CD4-positive, alpha-beta T cell treated with Interleukin-15 for 4 hours (primary cell): Measurements from ENCODE around the gene ALAS1.
"Not testable (repeated sequence)": the region's sequence is repeated elsewhere in the genome, so short reads cannot be mapped to it uniquely, and the experiment has no call there.

ENCODE experiments used
- DNase-seq: peaks from one replicate; pipeline ENCODE4 v3.0.0-alpha.2; 2020; ENCODE audit warnings: low spot score

The ALAS1 gene

GRCh38 chr3:52176951-52177700, 20.8 kb upstream of the ALAS1 start:
- DNase-seq: no peak

GRCh38 chr3:52177701-52178042, 20.3 kb upstream of the ALAS1 start:
- no peak for DNase-seq

- not testable (repeated sequence) for DNase-seq
Measured at GRCh38 chr3:52178126-52178525, 19.8 kb upstream of the ALAS1 start.

GRCh38 chr3:52178537-52178936, 19.4 kb upstream of the ALAS1 start:
- no peak for DNase-seq

- no peak for DNase-seq
Measured at GRCh38 chr3:52181543-52181942, 16.4 kb upstream of the ALAS1 start.

- no peak for DNase-seq
Measured at GRCh38 chr3:52182196-52182595, 15.8 kb upstream of the ALAS1 start.

- DNase-seq: no peak
Measured at GRCh38 chr3:52182691-52183090, 15.3 kb upstream of the ALAS1 start.

GRCh38 chr3:52183786-52184445, 14.0 kb upstream of the ALAS1 start:
- no peak for DNase-seq

GRCh38 chr3:52184690-52185089, 13.3 kb upstream of the ALAS1 start:
- no peak for DNase-seq

GRCh38 chr3:52185311-52185710, 12.6 kb upstream of the ALAS1 start:
- no peak for DNase-seq

GRCh38 chr3:52185837-52186236, 12.1 kb upstream of the ALAS1 start:
- DNase-seq: no peak

GRCh38 chr3:52186729-52187128, 11.2 kb upstream of the ALAS1 start:
- no peak for DNase-seq

GRCh38 chr3:52188556-52188955, 9.4 kb upstream of the ALAS1 start:
- no peak for DNase-seq

GRCh38 chr3:52190294-52191074, 7.5 kb upstream of the ALAS1 start:
- no peak for DNase-seq

- DNase-seq: no peak
Measured at GRCh38 chr3:52191663-52192062, 6.3 kb upstream of the ALAS1 start.

GRCh38 chr3:52193065-52193464, 4.9 kb upstream of the ALAS1 start:
- DNase-seq: no peak

- no peak for DNase-seq
Measured at GRCh38 chr3:52194485-52195290, 3.3 kb upstream of the ALAS1 start.

- no peak for DNase-seq
Measured at GRCh38 chr3:52195291-52195597, 2.7 kb upstream of the ALAS1 start.

- no peak for DNase-seq
Measured at GRCh38 chr3:52195823-52196331, 2.1 kb upstream of the ALAS1 start.

- DNase-seq: no peak
Measured at GRCh38 chr3:52196977-52197376, 983 bp upstream of the ALAS1 start.

- DNase-seq: no peak
Measured at GRCh38 chr3:52197499-52197841, 490 bp upstream of the ALAS1 start.
